Activated CD8-positive, alpha-beta T cell treated with anti-CD3 and anti-CD28 coated beads for 36 hours (primary cell): Measurements from ENCODE around the gene CKAP2L. TPM values are rescaled to one million over a fixed set of nuclear protein-coding genes. Genes with fewer than 3 reads are reported as not detected.
A peak's percentile ranks its signal among the peaks of the same experiment; 100 is the strongest.

Experiments used
- ATAC-seq: fragments of 200-7000 bp; cut with Tn5 transposase; one replicate; pipeline ENCODE4 v1.10.0; 2021; ENCODE audit warnings: mild to moderate bottlenecking, moderate library complexity
- CTCF ChIA-PET: fragments of 350-600 bp; sonication (Branson Sonifier 250); formaldehyde crosslinking; loops from one replicate; lab custom pipeline; 2021; ENCODE audit warnings: antibody characterized with exemption; lab: Charles Lee
- POLR2A ChIA-PET: fragments of 350-600 bp; sonication (Branson Sonifier 250); formaldehyde crosslinking; loops from one replicate; lab custom pipeline; 2021; ENCODE audit warnings: antibody characterized with exemption; lab: Charles Lee
- DNase-seq: peaks from one replicate; pipeline ENCODE4 v3.0.0-alpha.2; 2020
- H3K27ac Mint-ChIP-seq: one replicate; pipeline ENCODE4 v1.8.0; 2021; ENCODE audit warnings: mild to moderate bottlenecking, mixed read lengths
- H3K27me3 Mint-ChIP-seq: one replicate; pipeline ENCODE4 v1.8.0; 2021; ENCODE audit warnings: mixed read lengths
- H3K36me3 Mint-ChIP-seq: one replicate; pipeline ENCODE4 v1.8.0; 2021; ENCODE audit warnings: low read depth, mixed read lengths
- H3K4me1 Mint-ChIP-seq: one replicate; pipeline ENCODE4 v1.8.0; 2021; ENCODE audit warnings: low read depth, mixed read lengths
- H3K4me3 Mint-ChIP-seq: one replicate; pipeline ENCODE4 v1.8.0; 2021; ENCODE audit warnings: mild to moderate bottlenecking, moderate library complexity, mixed read lengths
- H3K9me3 Mint-ChIP-seq: one replicate; pipeline ENCODE4 v1.8.0; 2021; ENCODE audit warnings: mixed read lengths
- intact Hi-C: fragments of 100-400 bp; cut with micrococcal nuclease; formaldehyde crosslinking; loops from one replicate; pipeline ENCODE4 v1.10.0; 2022
- total RNA-seq, 2 experiments: library from RNA; stranded (reverse); gene quantifications; one replicate each; pipeline ENCODE4 v1.2.3, GENCODE V29; 2021
- TF ChIP-seq, protein P1 (sequence below): fragments of 200-600 bp; IDR thresholded peaks from one replicate; pipeline ENCODE4 v1.8.0; 2022; ENCODE audit warnings: antibody characterized with exemption, mild to moderate bottlenecking

The CKAP2L gene
- total RNA-seq, 2 experiments from 2014 or later = 24.5 to 30.5 TPM

DNA sequence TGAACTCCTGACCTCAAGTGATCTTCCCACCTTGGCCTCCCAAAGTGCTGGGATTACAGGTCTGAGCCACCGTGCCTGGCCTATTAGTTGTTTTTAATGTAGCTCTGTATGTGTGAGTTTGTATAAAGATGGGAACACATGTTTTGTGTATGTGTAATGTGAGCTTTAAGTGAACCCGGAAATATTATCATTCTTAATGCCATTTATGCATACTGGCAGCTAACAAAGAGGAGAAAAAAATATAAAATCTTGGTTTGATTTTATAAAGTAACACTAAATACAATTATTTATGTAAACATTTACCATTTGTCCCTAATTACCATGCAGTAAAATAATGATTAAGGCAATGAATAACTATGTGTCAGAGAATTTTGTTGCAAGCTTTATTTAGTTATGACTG is 9.1 kb upstream of the CKAP2L start:
- CTCF ChIA-PET = interaction anchor here (1.0 to 3.9 kb wide), 2 partner anchors 12 to 168 kb away, joined by 3 to 15 read pairs; no protein-coding TSS in a partner anchor
- intact Hi-C loops = no loop called here

DNA sequence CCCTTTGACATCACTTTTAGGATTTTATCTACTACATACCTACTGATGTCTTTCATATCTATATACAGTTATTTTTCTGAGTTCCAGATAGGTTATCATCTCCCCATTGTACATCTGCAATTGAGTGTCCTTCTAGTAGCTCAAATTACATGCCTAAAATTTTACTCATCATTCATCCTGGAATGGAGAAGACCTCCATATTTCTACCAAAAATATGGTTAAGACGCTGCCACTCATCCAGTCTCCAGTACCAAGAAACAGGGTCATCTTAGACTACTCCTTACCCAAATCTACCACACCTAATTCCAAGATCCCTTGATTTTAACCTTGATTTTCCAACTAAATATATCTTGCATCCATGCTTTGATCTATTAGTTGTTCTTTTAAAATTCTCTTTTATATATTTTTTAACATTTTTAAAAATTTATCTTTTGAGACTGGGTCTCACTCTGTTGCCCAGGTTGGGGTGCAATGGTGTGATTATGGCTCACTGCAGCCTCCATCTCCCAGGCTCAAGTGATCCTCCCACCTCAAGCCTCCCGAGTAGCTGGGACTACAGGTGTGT is 8.6 kb upstream of the CKAP2L start:
- no peak overlapping the region for H3K27ac Mint-ChIP-seq
- peaks cover 15% of the 10 kb centered on the region for H3K27me3 Mint-ChIP-seq
- intact Hi-C loops = no loop called here
- TF ChIP-seq, protein P1, sequence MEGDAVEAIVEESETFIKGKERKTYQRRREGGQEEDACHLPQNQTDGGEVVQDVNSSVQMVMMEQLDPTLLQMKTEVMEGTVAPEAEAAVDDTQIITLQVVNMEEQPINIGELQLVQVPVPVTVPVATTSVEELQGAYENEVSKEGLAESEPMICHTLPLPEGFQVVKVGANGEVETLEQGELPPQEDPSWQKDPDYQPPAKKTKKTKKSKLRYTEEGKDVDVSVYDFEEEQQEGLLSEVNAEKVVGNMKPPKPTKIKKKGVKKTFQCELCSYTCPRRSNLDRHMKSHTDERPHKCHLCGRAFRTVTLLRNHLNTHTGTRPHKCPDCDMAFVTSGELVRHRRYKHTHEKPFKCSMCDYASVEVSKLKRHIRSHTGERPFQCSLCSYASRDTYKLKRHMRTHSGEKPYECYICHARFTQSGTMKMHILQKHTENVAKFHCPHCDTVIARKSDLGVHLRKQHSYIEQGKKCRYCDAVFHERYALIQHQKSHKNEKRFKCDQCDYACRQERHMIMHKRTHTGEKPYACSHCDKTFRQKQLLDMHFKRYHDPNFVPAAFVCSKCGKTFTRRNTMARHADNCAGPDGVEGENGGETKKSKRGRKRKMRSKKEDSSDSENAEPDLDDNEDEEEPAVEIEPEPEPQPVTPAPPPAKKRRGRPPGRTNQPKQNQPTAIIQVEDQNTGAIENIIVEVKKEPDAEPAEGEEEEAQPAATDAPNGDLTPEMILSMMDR = no peak
- POLR2A ChIA-PET = interaction anchor here (0.5 to 1.4 kb wide), 2 partner anchors 18 to 84 kb away, joined by 3 read pairs; no protein-coding TSS in a partner anchor
- H3K9me3 Mint-ChIP-seq = no peaks in the 10 kb centered on the region
- no peak overlapping the region for H3K4me3 Mint-ChIP-seq
- CTCF ChIA-PET = interaction anchor here (1.0 to 3.9 kb wide), 3 partner anchors 13 to 168 kb away, joined by 3 to 15 read pairs (median 4); no protein-coding TSS in a partner anchor
- H3K36me3 Mint-ChIP-seq = no peaks in the 10 kb centered on the region
- no peak for DNase-seq
- ATAC-seq = no peak
- peaks cover 15% of the 10 kb centered on the region for H3K4me1 Mint-ChIP-seq

More for the DNA sequence above, 9.1 kb upstream of the CKAP2L start:
- Mint-ChIP-seq H3K9me3 (no peaks in the 10 kb centered on the region), H3K4me1 (peaks cover 14% of the 10 kb centered on the region), H3K27ac (no peak overlapping the region), H3K36me3 (no peaks in the 10 kb centered on the region), H3K27me3 (peaks cover 15% of the 10 kb centered on the region), H3K4me3 (no peak overlapping the region)
- POLR2A ChIA-PET = interaction anchor here (1.4 kb wide), 1 partner anchor 19 kb away, joined by 3 read pairs; no protein-coding TSS in a partner anchor
- DNase-seq = no peak
- TF ChIP-seq, protein P1 = no peak
- no peak for ATAC-seq

DNA sequence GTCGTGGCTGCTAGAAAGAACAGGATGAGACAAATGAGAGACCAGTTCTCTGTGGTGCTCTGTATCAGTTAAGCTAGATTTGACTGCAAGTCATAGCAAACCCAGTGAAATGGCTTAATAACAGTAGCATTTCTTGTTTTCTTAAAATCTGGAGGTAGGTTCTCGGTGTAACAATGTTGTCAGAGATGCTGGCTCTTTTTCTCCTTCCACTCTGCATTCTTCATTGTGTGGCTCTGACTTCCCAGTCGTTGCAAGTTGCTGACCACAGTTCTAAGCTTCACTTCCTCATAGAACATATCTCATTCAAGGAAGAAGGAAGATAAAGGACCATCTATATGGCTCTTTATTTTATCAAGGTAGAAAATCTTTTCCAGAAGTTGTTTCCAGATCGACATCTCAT is 7.9 kb upstream of the CKAP2L start:
- H3K9me3 Mint-ChIP-seq = no peaks in the 10 kb centered on the region
- CTCF ChIA-PET = interaction anchor here (1.1 to 3.9 kb wide), 2 partner anchors 14 to 169 kb away, joined by 4 to 15 read pairs; no protein-coding TSS in a partner anchor
- POLR2A ChIA-PET = interaction anchor here (0.5 to 1.4 kb wide), 2 partner anchors 17 to 85 kb away, joined by 3 read pairs; no protein-coding TSS in a partner anchor
- ATAC-seq = no peak
- intact Hi-C loops = no loop called here
- peaks cover 10% of the 10 kb centered on the region for H3K27me3 Mint-ChIP-seq
- H3K4me3 Mint-ChIP-seq = no peak overlapping the region
- peaks cover 14% of the 10 kb centered on the region for H3K4me1 Mint-ChIP-seq
- H3K36me3 Mint-ChIP-seq = no peaks in the 10 kb centered on the region
- H3K27ac Mint-ChIP-seq = no peak overlapping the region
- DNase-seq = no peak
- TF ChIP-seq, protein P1 = no peak

DNA sequence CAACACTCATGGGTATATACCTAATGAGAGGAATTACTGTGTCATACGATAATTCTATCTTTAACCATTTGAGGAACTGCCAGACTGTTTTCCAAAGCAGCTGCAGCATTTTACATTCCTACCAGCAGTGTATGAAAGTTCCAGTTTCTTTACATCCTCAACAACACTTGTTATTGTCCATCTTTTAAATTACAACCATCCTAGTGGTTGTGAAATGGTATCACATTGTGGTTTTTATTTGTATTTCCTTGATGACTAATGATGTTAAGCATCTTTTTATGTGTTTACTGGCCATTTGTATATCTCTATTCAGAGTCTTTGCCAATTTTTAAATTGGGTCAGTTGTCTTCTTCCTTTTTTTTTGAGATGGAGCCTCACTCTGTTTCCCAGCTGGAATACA is 4.0 kb upstream of the CKAP2L start:
- no peak overlapping the region for H3K27ac Mint-ChIP-seq
- ATAC-seq = no peak
- intact Hi-C loops = no loop called here
- TF ChIP-seq, protein P1 = no peak
- peaks cover 3% of the 10 kb centered on the region for H3K36me3 Mint-ChIP-seq
- CTCF ChIA-PET = interaction anchor here (1.3 to 2.2 kb wide), 3 partner anchors 19 to 174 kb away, joined by 3 to 9 read pairs (median 4); no protein-coding TSS in a partner anchor
- peaks cover 16% of the 10 kb centered on the region for H3K4me1 Mint-ChIP-seq
- H3K9me3 Mint-ChIP-seq = no peaks in the 10 kb centered on the region
- no peak overlapping the region for H3K4me3 Mint-ChIP-seq
- POLR2A ChIA-PET = interaction anchor here (1.1 kb wide), 1 partner anchor 110 kb away, joined by 3 read pairs; no protein-coding TSS in a partner anchor
- H3K27me3 Mint-ChIP-seq = peaks cover 1% of the 10 kb centered on the region
- DNase-seq = no peak

DNA sequence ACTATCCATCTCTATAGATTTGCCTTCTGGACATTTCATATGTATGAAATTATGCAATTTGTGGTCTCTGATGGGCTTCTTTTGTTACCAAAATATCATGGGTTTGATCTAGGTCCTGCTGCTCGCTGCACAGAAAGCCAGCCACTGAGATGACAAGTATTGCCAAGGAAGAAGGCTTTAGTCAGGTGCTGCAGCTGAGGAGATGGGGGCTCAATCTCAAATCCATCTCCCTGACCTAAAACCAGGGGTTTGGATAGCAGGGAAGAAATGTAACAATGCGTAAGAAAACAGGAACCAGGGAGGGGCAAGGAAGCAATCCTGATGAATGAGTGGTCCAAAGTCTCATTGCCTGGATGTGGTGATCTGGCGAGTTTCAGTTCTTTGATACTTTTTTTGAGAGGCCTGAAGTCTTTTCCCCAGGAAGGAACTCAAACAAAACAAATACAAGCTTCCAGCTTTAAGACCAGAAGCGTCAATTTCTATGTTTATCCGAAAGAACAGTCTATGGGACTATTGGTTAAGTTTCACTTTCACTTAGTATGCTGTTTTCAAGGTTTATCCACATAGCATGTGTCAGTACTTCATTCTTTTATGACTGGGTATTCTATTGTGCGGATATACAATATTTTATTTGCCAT is 3.4 kb upstream of the CKAP2L start:
- ChIA-PET CTCF (interaction anchor here (1.5 to 2.2 kb wide), 2 partner anchors 18 to 118 kb away, joined by 3 to 9 read pairs; no protein-coding TSS in a partner anchor), POLR2A (no interaction called here)
- Mint-ChIP-seq H3K36me3 (peaks cover 5% of the 10 kb centered on the region), H3K9me3 (no peaks in the 10 kb centered on the region), H3K4me3 (no peak overlapping the region), H3K27ac (peak overlapping the region; percentile 1), H3K4me1 (peaks cover 19% of the 10 kb centered on the region), H3K27me3 (no peaks in the 10 kb centered on the region)
- DNase-seq (no peak), ATAC-seq (no peak)
- intact Hi-C loops = no loop called here
- TF ChIP-seq, protein P1 = no peak
